GM18909 (cell line): ENCODE data around the gene VCY1B.
"Not testable (repeated sequence)": the region's sequence is repeated elsewhere in the genome, so short reads cannot be mapped to it uniquely, and the experiment has no call there.

Source experiments
- ATAC-seq: cut with Tn5 transposase; IDR thresholded peaks from one replicate; pipeline ENCODE4 v1.9.1; 2021; ENCODE audit warnings: mild to moderate bottlenecking; ENCODE audit not compliant: unreplicated experiment, poor library complexity

VCY1B gene

DNA sequence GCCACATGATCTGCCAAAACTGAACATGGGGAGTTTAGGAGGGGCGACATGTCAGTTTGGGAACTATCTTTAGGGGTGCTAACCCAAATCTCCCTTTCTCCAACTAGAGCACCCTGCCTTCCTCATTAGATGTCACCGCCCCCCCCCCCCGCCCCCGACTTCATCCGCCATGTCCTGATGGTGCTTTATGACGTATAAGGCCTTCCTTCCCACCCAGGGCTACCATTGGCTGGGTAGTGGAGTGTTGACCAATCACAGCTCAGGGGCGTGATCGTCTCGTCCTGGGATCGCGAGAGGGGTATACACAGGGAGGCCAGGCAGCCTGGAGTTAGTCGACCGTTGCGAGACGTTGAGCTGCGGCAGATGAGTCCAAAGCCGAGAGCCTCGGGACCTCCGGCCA is at the start of gene VCY1B:
Gene VCY1B (plus strand): TSS at position 301 of the 400 bp plus-strand sequence. CDS start 63 bp downstream, at position 364.
- ATAC-seq: not testable (repeated sequence)

DNA sequence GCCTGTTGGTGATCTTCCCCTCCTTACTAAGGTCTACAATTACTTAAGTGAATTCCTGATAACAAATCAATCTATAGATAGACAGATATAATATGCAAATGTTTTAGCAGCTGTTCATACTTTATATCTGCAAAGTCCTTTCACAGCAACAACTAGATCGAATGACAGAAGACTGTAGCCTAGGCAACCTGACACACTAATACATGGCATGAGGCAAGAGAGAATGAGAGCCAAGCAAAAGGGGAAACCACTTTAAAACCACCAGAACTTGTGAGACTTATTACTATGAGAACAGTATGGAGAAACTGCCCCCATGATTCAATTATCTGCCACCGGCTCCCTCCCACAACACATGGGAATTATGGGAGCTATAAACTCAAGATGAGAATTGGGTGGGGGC is 44.1 kb upstream of the VCY1B start:
- ATAC-seq: not testable (repeated sequence)

DNA sequence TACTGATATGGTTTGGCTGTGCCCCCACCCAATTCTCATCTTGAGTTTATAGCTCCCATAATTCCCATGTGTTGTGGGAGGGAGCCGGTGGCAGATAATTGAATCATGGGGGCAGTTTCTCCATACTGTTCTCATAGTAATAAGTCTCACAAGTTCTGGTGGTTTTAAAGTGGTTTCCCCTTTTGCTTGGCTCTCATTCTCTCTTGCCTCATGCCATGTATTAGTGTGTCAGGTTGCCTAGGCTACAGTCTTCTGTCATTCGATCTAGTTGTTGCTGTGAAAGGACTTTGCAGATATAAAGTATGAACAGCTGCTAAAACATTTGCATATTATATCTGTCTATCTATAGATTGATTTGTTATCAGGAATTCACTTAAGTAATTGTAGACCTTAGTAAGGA is 25.6 kb upstream of the VCY1B start:
- ATAC-seq: not testable (repeated sequence)

DNA sequence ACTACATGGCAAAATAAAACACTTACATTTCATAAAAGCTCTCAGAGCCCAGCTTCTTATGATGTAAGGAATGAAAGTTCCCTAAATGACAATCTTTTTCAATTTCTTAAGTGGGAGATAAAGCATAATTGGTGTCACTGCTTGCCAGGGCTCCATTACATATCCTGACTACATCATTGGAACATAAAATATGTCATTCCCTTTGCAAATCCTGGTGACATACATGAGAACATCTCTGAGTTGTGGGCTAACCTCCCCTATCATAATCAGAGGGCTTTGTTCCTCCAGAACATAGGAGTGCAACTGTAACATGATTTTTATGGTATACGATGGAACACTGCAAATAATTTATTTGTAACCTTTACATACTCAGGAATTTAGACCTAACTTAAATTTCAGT is 29.9 kb downstream of the VCY1B start:
- no peak for ATAC-seq
